ENCODE data around the gene FBXW11. TPM values are rescaled to one million over a fixed set of nuclear protein-coding genes. Genes with fewer than 3 reads are reported as not detected.
A peak's percentile ranks its signal among the peaks of the same experiment; 100 is the strongest.

The FBXW11 gene
- total and polyA plus RNA-seq, 2 donors (not counting 1 experiment from before 2014, with no cell fraction given): 19.7 to 62.4 TPM

- CTCF ChIA-PET: interaction anchor here (0.9 kb wide), 1 partner anchor 51 kb away, joined by 3 read pairs; no protein-coding TSS in a partner anchor
- H3K27ac Mint-ChIP-seq: no peak overlapping the region
- Histone ChIP-seq H3K4me1 (ENCODE audit: control insufficient read depth in 2 of 2, insufficient read depth in 2 of 2, low read length in 2 of 2) (peaks cover 0 to under 1% of the 10 kb centered on the region in 2 donors), H3K4me2 (replicated peaks; ENCODE audit: low read depth, low read length, poor library complexity, severe bottlenecking) (no peak overlapping the region), H3K9me3 (ENCODE audit: control extremely low read depth in 1 of 3, control insufficient read depth in 2 of 3, insufficient read depth in 1 of 3, low read length in 2 of 3) (peaks cover 0 to 11% (median 0%) of the 10 kb centered on the region in 3 donors), H3K4me3 (ENCODE audit: control extremely low read depth in 1 of 5, extremely low read depth in 1 of 5, insufficient read depth in 1 of 5, low read depth in 2 of 5, low read length in 4 of 5) (no peak overlapping the region), H3K79me2 (ENCODE audit: control insufficient read depth, insufficient read depth, low read length) (no peaks in the 10 kb centered on the region), H3K36me3 (replicated peaks in 1 of 2; ENCODE audit: control extremely low read depth in 1 of 2, control insufficient read depth in 1 of 2, extremely low read depth in 1 of 2, insufficient read depth in 2 of 2, low read length in 1 of 2) (peaks cover 3 to 46% of the 10 kb centered on the region in 2 experiments), H3K9ac (ENCODE audit: low read length) (no peak overlapping the region), H3K27me3 (replicated peaks in 1 of 4; ENCODE audit: control extremely low read depth in 1 of 4, control insufficient read depth in 3 of 4, insufficient read depth in 4 of 4, low read length in 3 of 4) (no peaks in the 10 kb centered on the region), H2AFZ (ENCODE audit: insufficient read depth, low read depth, low read length, poor library complexity, severe bottlenecking) (no peak overlapping the region), H4K20me1 (ENCODE audit: control insufficient read depth, insufficient read depth, low read length, poor library complexity, severe bottlenecking) (no peaks in the 10 kb centered on the region), H3K27ac (ENCODE audit: low read length in 2 of 2) (no peak overlapping the region)
- intact Hi-C loops (cut with micrococcal nuclease): no loop called here
- no peak overlapping the region for H3K4me3 Mint-ChIP-seq
- ATAC-seq (ENCODE audit: low read depth) (no peak), DNase-seq (no peak)
- H3K27me3 Mint-ChIP-seq: no peaks in the 10 kb centered on the region
- POLR2A ChIA-PET: no interaction called here
- peaks cover 3% of the 10 kb centered on the region for H3K4me1 Mint-ChIP-seq
- TF ChIP-seq EZH2 (IDR thresholded peaks at IDR 0.05; ENCODE audit: borderline replicate concordance, insufficient read depth, low read depth, low read length, poor library complexity, severe bottlenecking) (no peak), CTCF (IDR thresholded peaks at IDR 0.05) (no peak)
- H3K9me3 Mint-ChIP-seq (ENCODE audit: insufficient read depth): no peaks in the 10 kb centered on the region
- 100% methylated on average over 1 of the region's 3 CpGs for WGBS (ENCODE audit: insufficient coverage)
These were observed 145.1 kb downstream of the FBXW11 start for GRCh38 chr5:171861381-171861780.

GRCh38 chr5:171858303-171858702 is 148.1 kb downstream of the FBXW11 start:
- no peak overlapping the region for H3K9ac ChIP-seq (ENCODE audit: low read length)
- peaks cover 3 to 27% of the 10 kb centered on the region in 2 experiments for H3K36me3 ChIP-seq (replicated peaks in 1 of 2; ENCODE audit: control extremely low read depth in 1 of 2, control insufficient read depth in 1 of 2, extremely low read depth in 1 of 2, insufficient read depth in 2 of 2, low read length in 1 of 2)
- peaks cover 5 to 8% of the 10 kb centered on the region in 2 donors for H3K4me1 ChIP-seq (ENCODE audit: control insufficient read depth in 2 of 2, insufficient read depth in 2 of 2, low read length in 2 of 2)
- Mint-ChIP-seq H3K4me1 (peaks cover 11% of the 10 kb centered on the region), H3K9me3 (ENCODE audit: insufficient read depth) (peaks cover 2% of the 10 kb centered on the region), H3K27me3 (no peaks in the 10 kb centered on the region), H3K27ac (no peak overlapping the region), H3K4me3 (no peak overlapping the region)
- no peaks in the 10 kb centered on the region for H3K27me3 ChIP-seq (replicated peaks in 1 of 4; ENCODE audit: control extremely low read depth in 1 of 4, control insufficient read depth in 3 of 4, insufficient read depth in 4 of 4, low read length in 3 of 4)
- H3K4me2 ChIP-seq (replicated peaks; ENCODE audit: low read depth, low read length, poor library complexity, severe bottlenecking): no peak overlapping the region
- intact Hi-C loops (cut with micrococcal nuclease): no loop called here
- no peaks in the 10 kb centered on the region for H3K79me2 ChIP-seq (ENCODE audit: control insufficient read depth, insufficient read depth, low read length)
- 100% methylated on average over 6 of the region's 7 CpGs for WGBS (ENCODE audit: insufficient coverage)
- no peak overlapping the region for H3K27ac ChIP-seq (ENCODE audit: low read length in 2 of 2)
- ChIA-PET POLR2A (no interaction called here), CTCF (interaction anchor here (1.1 kb wide), 1 partner anchor 15 kb away, joined by 3 read pairs; no protein-coding TSS in a partner anchor)
- no peak overlapping the region for H3K4me3 ChIP-seq (ENCODE audit: control extremely low read depth in 1 of 5, extremely low read depth in 1 of 5, insufficient read depth in 1 of 5, low read depth in 2 of 5, low read length in 4 of 5)
- DNase-seq (peak; percentile 9), ATAC-seq (ENCODE audit: low read depth) (no peak)
- H4K20me1 ChIP-seq (ENCODE audit: control insufficient read depth, insufficient read depth, low read length, poor library complexity, severe bottlenecking): no peaks in the 10 kb centered on the region
- no peak overlapping the region for H2AFZ ChIP-seq (ENCODE audit: insufficient read depth, low read depth, low read length, poor library complexity, severe bottlenecking)
- peak; percentile 35 for TF ChIP-seq CTCF (IDR thresholded peaks at IDR 0.05)
- TF ChIP-seq EZH2 (IDR thresholded peaks at IDR 0.05; ENCODE audit: borderline replicate concordance, insufficient read depth, low read depth, low read length, poor library complexity, severe bottlenecking): no peak
- peaks cover 0 to 11% (median 0%) of the 10 kb centered on the region in 3 donors for H3K9me3 ChIP-seq (ENCODE audit: control extremely low read depth in 1 of 3, control insufficient read depth in 2 of 3, insufficient read depth in 1 of 3, low read length in 2 of 3)
